ENCODE measurements around the gene OPRD1. TPM values are rescaled to one million over a fixed set of nuclear protein-coding genes. Genes with fewer than 3 reads are reported as not detected.
"Not testable (repeated sequence)": the region's sequence is repeated elsewhere in the genome, so short reads cannot be mapped to it uniquely, and the experiment has no call there.

The OPRD1 gene
- total RNA-seq, 1 donor from 2014 or later: not detected

DNA sequence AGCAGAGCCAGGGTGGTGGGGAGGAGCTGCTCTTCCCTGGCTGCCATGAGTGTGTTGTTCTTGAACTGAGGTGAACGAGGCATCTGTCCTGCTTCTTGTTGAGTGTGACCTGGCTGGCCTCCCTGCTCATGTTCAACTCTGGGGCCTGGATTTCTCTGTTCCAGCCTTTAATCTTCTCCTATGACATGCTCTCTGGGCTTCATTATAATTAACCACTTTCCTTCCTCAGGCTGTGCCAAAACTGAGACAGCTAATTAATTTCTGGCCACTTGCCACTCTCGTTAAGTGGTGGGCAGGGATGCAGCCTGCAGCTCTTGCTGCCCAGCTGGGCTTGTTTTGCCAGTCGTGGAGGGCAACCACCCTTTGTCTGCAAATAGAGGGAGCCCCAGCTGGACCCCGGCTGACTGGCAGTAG, 23.3 kb downstream of the OPRD1 start:
- TF ChIP-seq, protein P1, sequence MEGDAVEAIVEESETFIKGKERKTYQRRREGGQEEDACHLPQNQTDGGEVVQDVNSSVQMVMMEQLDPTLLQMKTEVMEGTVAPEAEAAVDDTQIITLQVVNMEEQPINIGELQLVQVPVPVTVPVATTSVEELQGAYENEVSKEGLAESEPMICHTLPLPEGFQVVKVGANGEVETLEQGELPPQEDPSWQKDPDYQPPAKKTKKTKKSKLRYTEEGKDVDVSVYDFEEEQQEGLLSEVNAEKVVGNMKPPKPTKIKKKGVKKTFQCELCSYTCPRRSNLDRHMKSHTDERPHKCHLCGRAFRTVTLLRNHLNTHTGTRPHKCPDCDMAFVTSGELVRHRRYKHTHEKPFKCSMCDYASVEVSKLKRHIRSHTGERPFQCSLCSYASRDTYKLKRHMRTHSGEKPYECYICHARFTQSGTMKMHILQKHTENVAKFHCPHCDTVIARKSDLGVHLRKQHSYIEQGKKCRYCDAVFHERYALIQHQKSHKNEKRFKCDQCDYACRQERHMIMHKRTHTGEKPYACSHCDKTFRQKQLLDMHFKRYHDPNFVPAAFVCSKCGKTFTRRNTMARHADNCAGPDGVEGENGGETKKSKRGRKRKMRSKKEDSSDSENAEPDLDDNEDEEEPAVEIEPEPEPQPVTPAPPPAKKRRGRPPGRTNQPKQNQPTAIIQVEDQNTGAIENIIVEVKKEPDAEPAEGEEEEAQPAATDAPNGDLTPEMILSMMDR (IDR thresholded peaks at IDR 0.05; ENCODE audit: borderline replicate concordance): no peak
- Histone ChIP-seq H3K9me3 (replicated peaks) (no peaks in the 10 kb centered on the region), H3K4me3 (no peak overlapping the region), H3K27me3 (ENCODE audit: low read depth) (peaks cover 24% of the 10 kb centered on the region), H3K27ac (replicated peaks) (no peak overlapping the region), H3K36me3 (no peaks in the 10 kb centered on the region), H3K4me1 (no peaks in the 10 kb centered on the region)
- DNase-seq: no peak
- intact Hi-C loops (cut with micrococcal nuclease): no loop called here

DNA sequence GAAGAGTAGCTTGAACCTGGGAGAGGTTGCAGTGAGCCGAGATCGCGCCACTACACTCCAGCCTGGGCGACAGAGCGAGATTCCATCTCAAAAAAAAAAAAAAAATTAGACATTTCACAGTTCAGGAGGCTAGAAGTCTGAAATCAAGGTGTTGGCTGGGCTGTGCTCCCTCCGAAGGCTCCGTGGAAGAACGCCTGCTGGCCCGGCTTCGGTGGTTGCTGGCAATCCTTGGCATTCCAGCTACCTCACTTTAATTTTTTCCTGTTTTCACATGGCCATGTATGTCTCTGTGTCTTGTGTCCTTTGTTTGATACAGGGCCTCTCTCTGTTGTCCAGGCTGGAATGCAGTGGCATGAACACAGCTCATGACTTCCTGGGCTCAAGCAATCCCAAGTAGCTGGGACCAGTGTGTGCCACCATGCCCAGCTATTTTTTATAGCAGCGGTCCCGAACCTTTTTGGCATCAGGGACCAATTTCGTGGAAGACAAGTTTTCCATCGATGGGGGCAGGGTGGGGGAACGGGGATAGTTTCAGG, 24.5 kb downstream of the OPRD1 start:
- intact Hi-C loops (cut with micrococcal nuclease): no loop called here

DNA sequence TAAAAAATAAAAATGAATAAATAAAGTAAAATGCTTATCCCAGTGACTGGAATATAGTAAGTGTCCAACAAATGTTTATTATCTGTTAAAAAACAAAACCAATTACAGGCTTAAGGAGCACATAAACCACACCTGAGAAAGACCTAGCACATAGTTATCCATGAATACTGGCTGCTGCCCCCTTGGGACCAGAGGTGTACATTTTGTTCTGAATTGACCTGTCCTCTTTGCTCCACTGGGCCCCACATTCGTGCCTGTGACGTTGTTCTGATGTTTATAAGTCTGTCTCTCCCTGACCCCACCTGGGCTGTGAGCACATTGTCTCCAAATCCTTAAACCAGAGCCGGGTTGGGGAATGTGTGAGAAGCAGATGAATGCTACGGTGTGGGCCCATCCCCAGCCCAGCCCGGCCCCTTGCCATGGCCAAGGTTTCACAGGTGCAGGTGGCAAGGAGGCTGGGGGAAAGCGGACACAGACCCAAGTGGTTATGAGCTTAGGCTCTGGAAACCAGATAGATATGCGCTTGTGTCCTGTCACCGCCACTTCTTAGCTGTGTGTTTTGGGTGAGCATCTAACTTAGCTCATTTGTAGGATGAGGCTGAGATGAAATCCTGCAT, 29.1 kb downstream of the OPRD1 start:
- Histone ChIP-seq H3K4me1 (no peaks in the 10 kb centered on the region), H3K27me3 (ENCODE audit: low read depth) (peaks cover 41% of the 10 kb centered on the region), H3K27ac (replicated peaks) (no peak overlapping the region), H3K36me3 (no peaks in the 10 kb centered on the region), H3K9me3 (replicated peaks) (no peaks in the 10 kb centered on the region), H3K4me3 (no peak overlapping the region)
- intact Hi-C loops (cut with micrococcal nuclease): no loop called here
- DNase-seq: no peak
- TF ChIP-seq, protein P1 (IDR thresholded peaks at IDR 0.05; ENCODE audit: borderline replicate concordance): no peak

More for the DNA sequence above, 24.5 kb downstream of the OPRD1 start:
- H3K4me1 ChIP-seq: no peaks in the 10 kb centered on the region
- no peaks in the 10 kb centered on the region for H3K36me3 ChIP-seq
- H3K27ac ChIP-seq (replicated peaks): no peak overlapping the region
- TF ChIP-seq, protein P1 (IDR thresholded peaks at IDR 0.05; ENCODE audit: borderline replicate concordance): no peak
- no peak overlapping the region for H3K4me3 ChIP-seq
- DNase-seq: no peak
- H3K9me3 ChIP-seq (replicated peaks): no peaks in the 10 kb centered on the region
- H3K27me3 ChIP-seq (ENCODE audit: low read depth): peaks cover 37% of the 10 kb centered on the region

DNA sequence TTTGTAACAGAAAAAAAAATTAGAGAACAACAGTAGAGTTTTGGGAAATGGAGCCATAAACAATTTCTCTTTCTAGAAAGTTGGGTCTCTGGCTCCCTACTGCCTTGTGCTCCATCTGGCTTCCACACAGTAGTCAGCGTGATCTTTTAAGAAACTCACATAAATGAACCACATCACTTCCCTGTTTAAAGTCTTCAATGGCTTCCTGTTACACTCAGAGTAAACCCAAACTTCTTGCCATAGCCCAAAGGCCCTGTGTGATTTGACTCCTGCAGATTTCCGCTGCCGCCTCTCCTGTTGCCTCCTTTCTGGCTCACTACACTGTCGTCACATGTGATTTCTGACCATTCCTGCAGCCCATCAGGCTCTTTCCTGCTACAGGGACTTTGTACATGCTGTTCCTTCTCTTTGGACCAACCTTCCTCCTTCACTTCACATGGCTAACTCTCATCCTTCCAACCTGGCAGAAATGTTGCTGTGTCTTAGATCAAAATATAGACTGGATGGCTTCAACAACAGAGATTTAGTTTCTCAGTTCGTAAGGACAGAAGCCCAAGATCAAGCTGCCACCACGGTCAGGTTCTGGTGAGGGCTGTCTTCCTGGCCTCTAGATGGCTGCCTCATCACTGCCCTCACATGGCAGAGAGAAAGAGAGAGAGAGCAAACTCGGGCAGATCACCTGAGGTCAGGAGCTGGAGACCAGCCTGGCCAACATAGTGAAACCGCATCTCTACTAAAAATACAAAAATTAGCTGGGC, 34.0 kb downstream of the OPRD1 start:
- Histone ChIP-seq H3K4me1 (no peaks in the 10 kb centered on the region), H3K9me3 (replicated peaks) (no peaks in the 10 kb centered on the region), H3K27ac (replicated peaks) (no peak overlapping the region), H3K4me3 (no peak overlapping the region), H3K27me3 (ENCODE audit: low read depth) (peaks cover 10% of the 10 kb centered on the region), H3K36me3 (no peaks in the 10 kb centered on the region)
- DNase-seq: no peak
- TF ChIP-seq, protein P1 (IDR thresholded peaks at IDR 0.05; ENCODE audit: borderline replicate concordance): no peak
- intact Hi-C loops (cut with micrococcal nuclease): no loop called here

DNA sequence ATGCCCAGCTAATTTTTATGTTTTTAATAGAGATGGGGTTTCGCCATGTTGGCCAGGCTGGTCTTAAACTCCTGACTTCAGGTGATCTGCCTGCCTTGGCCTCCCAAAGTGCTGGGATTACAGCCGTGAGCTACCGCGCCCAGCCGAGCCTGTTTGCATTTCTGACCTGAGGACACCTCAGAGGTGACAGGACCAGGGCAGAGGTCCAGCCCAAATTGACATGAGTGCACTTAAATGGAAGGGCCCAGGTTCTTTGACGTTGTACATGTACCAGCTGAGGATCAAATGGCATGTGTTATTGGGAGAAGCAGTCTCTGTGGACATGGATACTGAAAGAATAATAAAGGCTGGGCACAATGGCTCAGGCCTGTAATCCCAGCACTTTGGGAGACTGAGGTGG, 35.2 kb downstream of the OPRD1 start:
- H3K4me1 ChIP-seq; H3K27ac ChIP-seq (replicated peaks); H3K36me3 ChIP-seq; H3K9me3 ChIP-seq (replicated peaks); DNase-seq; intact Hi-C loops (cut with micrococcal nuclease); H3K4me3 ChIP-seq: not testable (repeated sequence)
- H3K27me3 ChIP-seq (ENCODE audit: low read depth): peaks cover 11% of the 10 kb centered on the region

DNA sequence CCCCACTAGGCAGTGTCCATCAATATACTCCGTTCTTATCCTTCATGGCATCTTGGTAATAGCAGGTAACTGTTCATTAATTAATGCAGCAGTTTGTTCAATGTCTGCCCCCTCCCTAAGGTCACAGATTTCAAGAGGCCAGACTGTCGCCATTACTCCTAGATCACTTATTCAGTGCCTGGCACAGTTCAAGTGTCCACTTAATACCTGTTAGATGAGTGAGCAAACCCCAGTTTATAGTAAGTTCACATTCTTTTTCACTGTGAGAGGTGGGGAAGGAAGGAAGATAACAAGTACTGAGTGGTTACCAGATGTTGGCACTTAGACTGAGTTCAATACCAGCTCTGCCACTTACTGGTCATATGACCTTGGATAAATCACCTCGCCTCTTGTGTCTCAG, 36.4 kb downstream of the OPRD1 start:
- no peaks in the 10 kb centered on the region for H3K4me1 ChIP-seq
- TF ChIP-seq, protein P1 (IDR thresholded peaks at IDR 0.05; ENCODE audit: borderline replicate concordance): no peak
- H3K9me3 ChIP-seq (replicated peaks): no peaks in the 10 kb centered on the region
- H3K27me3 ChIP-seq (ENCODE audit: low read depth): peaks cover 23% of the 10 kb centered on the region
- H3K27ac ChIP-seq (replicated peaks): no peak overlapping the region
- H3K36me3 ChIP-seq: no peaks in the 10 kb centered on the region
- DNase-seq: no peak
- no peak overlapping the region for H3K4me3 ChIP-seq
- intact Hi-C loops (cut with micrococcal nuclease): no loop called here
